ENCODE data around the gene UPB1. TPM values are rescaled to one million over a fixed set of nuclear protein-coding genes. Genes with fewer than 3 reads are reported as not detected.
A peak's percentile ranks its signal among the peaks of the same experiment; 100 is the strongest.

UPB1 gene
- total and polyA plus RNA-seq, 9 of the 15 experiments (the other 6 are each of a cell fraction or from before 2014, with no cell fraction given) = 0.06 to 0.11 TPM; not detected in 7

- TF ChIP-seq TEAD2 (tag; IDR thresholded peaks at IDR 0.05) (no peak), MCM5 (IDR thresholded peaks at IDR 0.05; ENCODE audit: low read depth) (no peak), ZNF232 (CRISPR knock-in tag; IDR thresholded peaks at IDR 0.05) (no peak), HMBOX1 (IDR thresholded peaks at IDR 0.05) (no peak), ETV5 (CRISPR knock-in tag; IDR thresholded peaks at IDR 0.05; ENCODE audit: low read depth) (no peak), ZBTB2 (IDR thresholded peaks at IDR 0.05) (no peak)
These were observed 40.1 kb upstream of the UPB1 start (continued) for GRCh38 chr22:24455039-24455438.

- Histone ChIP-seq H3K4me3 (no peak overlapping the region), H4K20me1 (replicated peaks; ENCODE audit: control insufficient read depth, insufficient read depth, low read length) (no peaks in the 10 kb centered on the region), H3K4me2 (ENCODE audit: insufficient read depth, low read length) (no peak overlapping the region), H3K27ac (ENCODE audit: extremely low read depth, low read depth, low read length) (no peak overlapping the region), H3K9me1 (ENCODE audit: control insufficient read depth, insufficient read depth, low read length) (no peaks in the 10 kb centered on the region), H2AFZ (ENCODE audit: low read depth, low read length) (peak overlapping the region; percentile 52; the same call in 1 of the 2 replicates), H3K27me3 (ENCODE audit: control insufficient read depth in 2 of 2, insufficient read depth in 2 of 2, low read length in 2 of 2) (no peaks in the 10 kb centered on the region), H3K9me3 (replicated peaks; ENCODE audit: control insufficient read depth, insufficient read depth, low read depth, low read length) (no peaks in the 10 kb centered on the region), H3K9ac (ENCODE audit: insufficient read depth in 1 of 2, low read depth in 2 of 2, low read length in 2 of 2) (no peak overlapping the region; a peak in 1 of 4 replicates), H3K36me3 (ENCODE audit: control insufficient read depth, insufficient read depth, low read length) (no peaks in the 10 kb centered on the region), H3K4me1 (replicated peaks in 1 of 2; ENCODE audit: control insufficient read depth in 2 of 2, insufficient read depth in 2 of 2, low read length in 2 of 2) (peaks cover 0 to 23% of the 10 kb centered on the region in 2 experiments; a peak in 4 of 5 replicates), H3K79me2 (ENCODE audit: control insufficient read depth, insufficient read depth, low read length) (no peaks in the 10 kb centered on the region)
- no peak for TF ChIP-seq PML (IDR thresholded peaks at IDR 0.05; ENCODE audit: low read length)
- peak; percentile 96 for TF ChIP-seq ZNF79 (CRISPR knock-in tag; IDR thresholded peaks at IDR 0.05; ENCODE audit: low read depth)
- TF ChIP-seq NFIC (IDR thresholded peaks at IDR 0.05) = peak; percentile 38
- peak; percentile 38; the same call in 1 of the 2 replicates for TF ChIP-seq ZNF263 (CRISPR knock-in tag; IDR thresholded peaks at IDR 0.05; ENCODE audit: borderline replicate concordance)
- peak; percentile 84 for ATAC-seq
- DNase-seq (ENCODE audit: extremely low read depth in 1 of 4, low spot score in 3 of 4) = peak in 2 of 4 experiments; percentile 43 to 54
- ChIA-PET POLR2A (interaction anchor here (1.0 to 2.5 kb wide), 2 partner anchors 8 to 19 kb away, joined by 3 to 7 read pairs; no protein-coding TSS in a partner anchor), CTCF (ENCODE audit: low intra/inter-chr PET ratio) (no interaction called here)
- intact Hi-C loops (cut with micrococcal nuclease) = no loop called here
- in situ Hi-C loops (cut with MboI) = no loop called here
- FAIRE-seq = peak; percentile 59
- 13% methylated on average over 9 of the region's 9 CpGs for WGBS (ENCODE audit: insufficient coverage, low coverage, missing lambda C conversion rate)
- no TSS peak for BruUV-seq (replicated peaks)
These were observed 39.2 kb upstream of the UPB1 start for GRCh38 chr22:24455751-24456426.

Measured in K562 (cell line).